IMR-90 (cell line): ENCODE data around the gene ZNF467. TPM values are rescaled to one million over a fixed set of nuclear protein-coding genes. Genes with fewer than 3 reads are reported as not detected.

Source experiments
- ATAC-seq: fragments of 200-7000 bp; cut with Tn5 transposase; 2 replicates; pipeline ENCODE4 v1.9.1; 2020; ENCODE audit warnings: low read depth, mild to moderate bottlenecking, moderate library complexity
- BruUV-seq: library from RNA; stranded (reverse); fragments of 400-500 nt; replicated peaks from 2 replicates; lab custom pipeline; 2021; lab: Mats Ljungman, UMichigan
- CTCF ChIA-PET: fragments of 300-600 bp; formaldehyde crosslinking; extraction: SDS; loops from one replicate; lab custom pipeline; 2021; ENCODE audit warnings: antibody characterized with exemption; lab: Yijun Ruan, JAX
- POLR2A ChIA-PET: fragments of 300-600 bp; sonication (Branson Sonifier 250); formaldehyde crosslinking; loops from one replicate; lab custom pipeline; 2022; ENCODE audit warnings: antibody characterized with exemption; ENCODE audit not compliant: unreplicated experiment; lab: Charles Lee
- DNase-seq: peaks from one replicate; pipeline ENCODE4 v3.0.0; 2013
- H2AFZ ChIP-seq: replicated peaks from 2 replicates; pipeline ENCODE3; 2013; ENCODE audit warnings: low read length, mild to moderate bottlenecking; ENCODE audit not compliant: poor library complexity
- H2AK5ac ChIP-seq: 2 replicates; pipeline ENCODE4 v1.6.1; 2013; ENCODE audit warnings: low read depth, low read length, inconsistent platforms
- H2AK9ac ChIP-seq: replicated peaks from 2 replicates; pipeline ENCODE3; 2013; ENCODE audit warnings: mild to moderate bottlenecking, low read depth, low read length, moderate library complexity; ENCODE audit not compliant: poor library complexity
- H2BK120ac ChIP-seq: 2 replicates; pipeline ENCODE4 v1.6.1; 2013; ENCODE audit warnings: low read depth, low read length, inconsistent platforms
- H2BK15ac ChIP-seq: 3 replicates; pipeline ENCODE4 v1.6.1; 2013; ENCODE audit warnings: low read depth, low read length, inconsistent platforms
- H2BK20ac ChIP-seq: 2 replicates; pipeline ENCODE4 v1.6.1; 2013; ENCODE audit warnings: low read depth, mild to moderate bottlenecking, inconsistent platforms, low read length, moderate library complexity
- H2BK5ac ChIP-seq: 2 replicates; pipeline ENCODE4 v1.6.1; 2013; ENCODE audit warnings: mild to moderate bottlenecking, low read depth, low read length, inconsistent platforms; ENCODE audit not compliant: poor library complexity, severe bottlenecking
- H3K14ac ChIP-seq: replicated peaks from 2 replicates; pipeline ENCODE4 v1.6.1; 2013; ENCODE audit warnings: low read depth, low read length, inconsistent platforms
- H3K18ac ChIP-seq: 2 replicates; pipeline ENCODE4 v1.6.1; 2013; ENCODE audit warnings: low read depth, low read length, control low read depth
- H3K23ac ChIP-seq: 2 replicates; pipeline ENCODE4 v1.6.1; 2013; ENCODE audit warnings: low read depth, low read length, inconsistent platforms
- H3K27ac ChIP-seq: 2 replicates; pipeline ENCODE4 v1.5.1; 2013; ENCODE audit warnings: mild to moderate bottlenecking, control low read depth, low read length; ENCODE audit not compliant: insufficient read depth
- H3K27me3 ChIP-seq: 2 replicates; pipeline ENCODE4 v1.6.1; 2013; ENCODE audit warnings: low read length; ENCODE audit not compliant: control insufficient read depth, insufficient read depth
- H3K36me3 ChIP-seq: 2 replicates; pipeline ENCODE4 v1.6.1; 2013; ENCODE audit warnings: low read length, mixed read lengths; ENCODE audit not compliant: control insufficient read depth, insufficient read depth
- H3K4ac ChIP-seq: 2 replicates; pipeline ENCODE4 v1.6.1; 2013; ENCODE audit warnings: low read depth, low read length, inconsistent platforms
- H3K4me1 ChIP-seq: 2 replicates; pipeline ENCODE4 v1.6.1; 2013; ENCODE audit warnings: low read length, mixed read lengths; ENCODE audit not compliant: control insufficient read depth, insufficient read depth
- H3K4me2 ChIP-seq: 2 replicates; pipeline ENCODE4 v1.6.1; 2013; ENCODE audit warnings: low read depth, mild to moderate bottlenecking, control low read depth, low read length, moderate library complexity
- H3K4me3 ChIP-seq: 2 replicates; pipeline ENCODE4 v1.5.1; 2013; ENCODE audit warnings: low read depth, mild to moderate bottlenecking, control low read depth, low read length, moderate library complexity; ENCODE audit not compliant: insufficient read depth
- H3K56ac ChIP-seq: 2 replicates; pipeline ENCODE4 v1.6.1; 2013; ENCODE audit warnings: low read length, inconsistent platforms; ENCODE audit not compliant: insufficient read depth; ENCODE audit errors: extremely low read depth
- H3K79me1 ChIP-seq, 2 experiments: 2 replicates each; pipeline ENCODE4 v1.6.1; 2013; ENCODE audit warnings: low read length in 2 of 2, inconsistent platforms in 1 of 2, low read depth in 1 of 2
- H3K9ac ChIP-seq: 2 replicates; pipeline ENCODE4 v1.6.1; 2013; ENCODE audit warnings: low read depth, low read length, control low read depth
- H3K9me1 ChIP-seq: 2 replicates; pipeline ENCODE4 v1.6.1; 2013; ENCODE audit warnings: low read length, inconsistent platforms; ENCODE audit not compliant: insufficient read depth
- H3K9me3 ChIP-seq: 2 replicates; pipeline ENCODE4 v1.6.1; 2013; ENCODE audit warnings: low read length; ENCODE audit not compliant: control insufficient read depth, insufficient read depth
- H4K20me1 ChIP-seq: 2 replicates; pipeline ENCODE4 v1.6.1; 2013; ENCODE audit warnings: low read length, inconsistent platforms; ENCODE audit not compliant: insufficient read depth
- H4K5ac ChIP-seq: 2 replicates; pipeline ENCODE4 v1.6.1; 2013; ENCODE audit warnings: mild to moderate bottlenecking, low read depth, low read length, control low read depth
- H4K8ac ChIP-seq, 2 experiments: 2 replicates each; pipeline ENCODE4 v1.6.1; 2013; ENCODE audit warnings: low read depth in 2 of 2, low read length in 2 of 2, control low read depth in 1 of 2, inconsistent platforms in 1 of 2
- H4K91ac ChIP-seq: 2 replicates; pipeline ENCODE4 v1.6.1; 2013; ENCODE audit warnings: low read depth, low read length, inconsistent platforms; ENCODE audit not compliant: insufficient read depth
- POLR2A ChIP-seq: IDR thresholded peaks from 2 replicates; pipeline ENCODE4 v1.6.1; 2012; ENCODE audit warnings: mild to moderate bottlenecking, low read depth, low read length
- SMC3 ChIP-seq: fragments of 150-350 bp; IDR thresholded peaks from 2 replicates; pipeline ENCODE4 v1.6.1; 2016; ENCODE audit warnings: low read depth, mild to moderate bottlenecking, antibody characterized with exemption, low read length, moderate library complexity
- USF2 ChIP-seq: fragments of 150-350 bp; IDR thresholded peaks from 2 replicates; pipeline ENCODE4 v1.6.1; 2017; ENCODE audit warnings: mild to moderate bottlenecking, antibody characterized with exemption, low read length, low read depth
- WGBS, 2 experiments: methylation state at CpG; one replicate each; pipeline versions ENCODE4 v1.1.5 to v1.1.7; 2013; ENCODE audit warnings: missing lambda C conversion rate in 2 of 2; ENCODE audit not compliant: insufficient read length in 1 of 2; ENCODE audit errors: extremely low coverage in 2 of 2; 5-methylcytosine and 5-hydroxymethylcytosine counted together
- dilution Hi-C: fragments of 300-500 bp; cut with HindIII; formaldehyde crosslinking; loops from one replicate; pipeline ENCODE4 v1.14.3; 2018; ENCODE audit warnings: low sequenced_read_pairs; ENCODE audit not compliant: unreplicated experiment
- in situ Hi-C: fragments of 300-500 bp; cut with MboI; formaldehyde crosslinking; loops from 3 replicates; pipeline ENCODE4 v1.14.3; 2019; ENCODE audit warnings: low sequenced_read_pairs, inconsistent platforms, mixed read lengths
- intact Hi-C: fragments of 100-400 bp; cut with micrococcal nuclease; formaldehyde crosslinking; loops from 2 replicates; pipeline ENCODE4 v1.10.0; 2022
- polyA plus RNA-seq, 3 experiments: library from polyadenylated mRNA; depleted of rRNA; stranded (reverse); fragments of >200 nt; gene quantifications; 2 replicates each; pipeline ENCODE4 v1.2.3, GENCODE V29; 2012; ENCODE audit warnings: low replicate concordance in 1 of 3
- total RNA-seq: library from RNA; depleted of rRNA; stranded (reverse); fragments of >200 nt; gene quantifications from 2 replicates; pipeline ENCODE4 v1.2.3, GENCODE V29; 2012

The ZNF467 gene
- total and polyA plus RNA-seq, 2 of the 4 experiments (the other 2 are of a cell fraction), result 0.67 TPM; not detected in 1

- Histone ChIP-seq H4K8ac (no peak overlapping the region), H3K9me1 (peaks cover 9% of the 10 kb centered on the region; the same call in 1 of the 2 replicates), H2AK5ac (no peak overlapping the region), H3K23ac (no peak overlapping the region), H3K18ac (no peak overlapping the region), H3K27me3 (no peaks in the 10 kb centered on the region), H3K4me2 (no peak overlapping the region), H3K4me3 (no peak overlapping the region), H4K20me1 (no peaks in the 10 kb centered on the region; the same call in 1 of the 2 replicates), H4K5ac (no peak overlapping the region), H2BK20ac (no peak overlapping the region), H3K56ac (no peak overlapping the region), H2BK5ac (no peak overlapping the region), H2AFZ (no peak overlapping the region), H3K27ac (no peak overlapping the region), H3K4me1 (peaks cover 12% of the 10 kb centered on the region), H4K91ac (no peak overlapping the region), H2AK9ac (no peak overlapping the region), H3K14ac (no peak overlapping the region), H3K9me3 (peaks cover 3% of the 10 kb centered on the region; the same call in 1 of the 2 replicates), H2BK15ac (no peak overlapping the region), H3K79me1 (peaks cover 12 to 38% of the 10 kb centered on the region in 2 experiments; a peak in 3 of 4 replicates), H3K4ac (no peak overlapping the region), H3K36me3 (peaks cover 15% of the 10 kb centered on the region), H2BK120ac (no peak overlapping the region), H3K9ac (no peak overlapping the region)
- 88% methylated on average over 4 of the region's 4 CpGs; no CpG with 5 or more reads in 1 of the 2 experiments for WGBS, 2 experiments
- TF ChIP-seq USF2 (no peak), SMC3 (no peak), POLR2A (no peak)
- POLR2A ChIA-PET, result no interaction called here
- no TSS peak for BruUV-seq
- dilution Hi-C loops, result no loop called here
- DNase-seq, result no peak
- intact Hi-C loops, result loop anchor here (5.0 to 10.0 kb wide), 2 partner anchors 55 to 92 kb away; partner anchors contain the start of gene ZNF467
- in situ Hi-C loops, result no loop called here
- no peak for ATAC-seq
- CTCF ChIA-PET, result interaction anchor here (1.0 to 1.1 kb wide), 2 partner anchors 24 to 25 kb away, joined by 3 to 8 read pairs; no protein-coding TSS in a partner anchor
These were observed 56.5 kb downstream of the ZNF467 start for GRCh38 chr7:149716932-149717307.
